CD4-positive, alpha-beta T cell treated with Interleukin-4 for 4 hours (primary cell): Measurements from ENCODE around the gene C1orf53.

Experiments used
- DNase-seq: peaks from one replicate; pipeline ENCODE4 v3.0.0-alpha.2; 2020

C1orf53 gene

GRCh38 chr1:197908716-197909220, 6.3 kb downstream of the C1orf53 start:
- DNase-seq: no peak

GRCh38 chr1:197909384-197909783, 7.0 kb downstream of the C1orf53 start:
- DNase-seq: no peak

GRCh38 chr1:197910120-197910991, 7.9 kb downstream of the C1orf53 start:
- DNase-seq: no peak

- DNase-seq: no peak
Measured at GRCh38 chr1:197911111-197911856, 8.9 kb downstream of the C1orf53 start.

GRCh38 chr1:197911857-197912696, 9.6 kb downstream of the C1orf53 start:
- no peak for DNase-seq

- DNase-seq: no peak
Measured at GRCh38 chr1:197912739-197913494, 10.5 kb downstream of the C1orf53 start.

- no peak for DNase-seq
Measured at GRCh38 chr1:197913495-197914276, 11.3 kb downstream of the C1orf53 start.

- no peak for DNase-seq
Measured at GRCh38 chr1:197914510-197914909, 12.1 kb downstream of the C1orf53 start.

- DNase-seq: no peak
Measured at GRCh38 chr1:197915260-197915861, 12.9 kb downstream of the C1orf53 start.

- DNase-seq: no peak
Measured at GRCh38 chr1:197915862-197916499, 13.6 kb downstream of the C1orf53 start.

GRCh38 chr1:197916500-197916983, 14.1 kb downstream of the C1orf53 start:
- no peak for DNase-seq

- DNase-seq: no peak
Measured at GRCh38 chr1:197917805-197918651, 15.6 kb downstream of the C1orf53 start.

GRCh38 chr1:197918807-197919345, 16.4 kb downstream of the C1orf53 start:
- no peak for DNase-seq

- DNase-seq: no peak
Measured at GRCh38 chr1:197919346-197920066, 17.1 kb downstream of the C1orf53 start.

GRCh38 chr1:197920067-197920396, 17.6 kb downstream of the C1orf53 start:
- DNase-seq: no peak

GRCh38 chr1:197920414-197921117, 18.1 kb downstream of the C1orf53 start:
- no peak for DNase-seq

- DNase-seq: no peak
Measured at GRCh38 chr1:197921235-197922069, 19.0 kb downstream of the C1orf53 start.
